Astrocyte (in vitro differentiated cells and primary cell): ENCODE data around the gene TLL1. TPM values are rescaled to one million over a fixed set of nuclear protein-coding genes. Genes with fewer than 3 reads are reported as not detected.

ENCODE experiments used
- DNase-seq: peaks from one replicate; pipeline ENCODE4 v3.0.0-alpha.2; 2010; ENCODE audit warnings: low read depth
- FAIRE-seq: peaks from 2 replicates; lab custom pipeline; 2011; peaks lifted over from hg19 to GRCh38; lab: Jason Lieb, UNC
- H2AFZ ChIP-seq: 2 replicates; pipeline ENCODE4 v1.6.0; 2012; ENCODE audit warnings: low read depth, low read length, inconsistent platforms
- H3K27ac ChIP-seq: 2 replicates; pipeline ENCODE4 v1.5.1; 2011; ENCODE audit warnings: low read depth, low read length, inconsistent platforms
- H3K27me3 ChIP-seq: 2 replicates; pipeline ENCODE4 v1.6.0; 2011; ENCODE audit warnings: low read length, inconsistent platforms; ENCODE audit not compliant: insufficient read depth
- H3K36me3 ChIP-seq: 2 replicates; pipeline ENCODE4 v1.5.1; 2011; ENCODE audit warnings: low read length, inconsistent platforms; ENCODE audit not compliant: insufficient read depth
- H3K4me1 ChIP-seq: 2 replicates; pipeline ENCODE4 v1.5.1; 2011; ENCODE audit warnings: low read length, inconsistent platforms; ENCODE audit not compliant: insufficient read depth
- H3K4me2 ChIP-seq: 2 replicates; pipeline ENCODE4 v1.6.0; 2012; ENCODE audit warnings: low read length, inconsistent platforms
- H3K4me3 ChIP-seq: 2 replicates; pipeline ENCODE4 v1.5.1; 2011; ENCODE audit warnings: low read depth, mild to moderate bottlenecking, low read length, inconsistent platforms; ENCODE audit not compliant: insufficient read depth
- H3K79me2 ChIP-seq: 2 replicates; pipeline ENCODE4 v1.6.0; 2012; ENCODE audit warnings: mild to moderate bottlenecking, low read length, inconsistent platforms; ENCODE audit not compliant: insufficient read depth
- H3K9ac ChIP-seq: 2 replicates; pipeline ENCODE4 v1.6.0; 2012; ENCODE audit warnings: mild to moderate bottlenecking, low read length, inconsistent platforms
- H3K9me3 ChIP-seq: 2 replicates; pipeline ENCODE4 v1.5.1; 2012; ENCODE audit warnings: low read depth, mild to moderate bottlenecking, low read length, inconsistent platforms; ENCODE audit not compliant: insufficient read depth
- H4K20me1 ChIP-seq: 2 replicates; pipeline ENCODE4 v1.6.0; 2012; ENCODE audit warnings: low read length, inconsistent platforms; ENCODE audit not compliant: insufficient read depth
- H3K27ac Mint-ChIP-seq: one replicate; pipeline ENCODE4 v1.8.0; 2021; ENCODE audit warnings: mild to moderate bottlenecking, mixed read lengths; ENCODE audit not compliant: unreplicated experiment
- H3K27me3 Mint-ChIP-seq: one replicate; pipeline ENCODE4 v1.8.0; 2021; ENCODE audit warnings: low read depth, mixed read lengths; ENCODE audit not compliant: unreplicated experiment
- H3K36me3 Mint-ChIP-seq: one replicate; pipeline ENCODE4 v1.8.0; 2021; ENCODE audit warnings: low read depth, mixed read lengths; ENCODE audit not compliant: unreplicated experiment
- H3K4me1 Mint-ChIP-seq: one replicate; pipeline ENCODE4 v1.8.0; 2021; ENCODE audit warnings: low read depth, mixed read lengths; ENCODE audit not compliant: unreplicated experiment
- H3K4me3 Mint-ChIP-seq: one replicate; pipeline ENCODE4 v1.8.0; 2021; ENCODE audit warnings: mild to moderate bottlenecking, moderate library complexity, mixed read lengths; ENCODE audit not compliant: unreplicated experiment
- H3K9me3 Mint-ChIP-seq: one replicate; pipeline ENCODE4 v1.8.0; 2021; ENCODE audit warnings: mild to moderate bottlenecking, mixed read lengths; ENCODE audit not compliant: unreplicated experiment
- CTCF ChIP-seq: IDR thresholded peaks from 2 replicates; pipeline ENCODE4 v1.5.1; 2011; ENCODE audit warnings: low read depth, mild to moderate bottlenecking, inconsistent platforms, low read length, moderate library complexity; ENCODE audit not compliant: insufficient read depth
- EZH2 ChIP-seq: IDR thresholded peaks from 2 replicates; pipeline ENCODE4 v1.6.1; 2012; ENCODE audit warnings: mild to moderate bottlenecking, low read length, inconsistent platforms; ENCODE audit not compliant: insufficient read depth
- total RNA-seq: library from RNA; stranded (reverse); gene quantifications from 2 replicates; pipeline ENCODE4 v1.2.1, GENCODE V29; 2021

TLL1 gene
- total RNA-seq, 1 donor from 2014 or later = 2.7 TPM

- Histone ChIP-seq H3K4me2 (no peak overlapping the region), H3K27me3 (no peaks in the 10 kb centered on the region), H3K9me3 (peaks cover 2% of the 10 kb centered on the region), H3K4me3 (no peak overlapping the region), H2AFZ (no peak overlapping the region), H3K4me1 (no peaks in the 10 kb centered on the region), H3K9ac (no peak overlapping the region), H3K36me3 (no peaks in the 10 kb centered on the region), H4K20me1 (no peaks in the 10 kb centered on the region), H3K27ac (no peak overlapping the region), H3K79me2 (no peaks in the 10 kb centered on the region)
- no peak for FAIRE-seq
- Mint-ChIP-seq H3K4me1 (peaks cover 8% of the 10 kb centered on the region), H3K27me3 (no peaks in the 10 kb centered on the region), H3K36me3 (peaks cover 4% of the 10 kb centered on the region), H3K4me3 (no peak overlapping the region), H3K9me3 (peaks cover 11% of the 10 kb centered on the region), H3K27ac (no peak overlapping the region)
- no peak for DNase-seq
- TF ChIP-seq EZH2 (no peak), CTCF (no peak)
Measured at GRCh38 chr4:165970703-165971420, 97.8 kb downstream of the TLL1 start.

GRCh38 chr4:165971446-165971845, 98.4 kb downstream of the TLL1 start:
- Histone ChIP-seq H3K27ac (no peak overlapping the region), H3K9me3 (peaks cover 2% of the 10 kb centered on the region), H3K36me3 (no peaks in the 10 kb centered on the region), H3K9ac (no peak overlapping the region), H3K4me3 (no peak overlapping the region), H3K4me2 (no peak overlapping the region), H3K79me2 (no peaks in the 10 kb centered on the region), H3K4me1 (no peaks in the 10 kb centered on the region), H2AFZ (no peak overlapping the region), H4K20me1 (no peaks in the 10 kb centered on the region), H3K27me3 (no peaks in the 10 kb centered on the region)
- Mint-ChIP-seq H3K27ac (no peak overlapping the region), H3K4me3 (no peak overlapping the region), H3K36me3 (peaks cover 4% of the 10 kb centered on the region), H3K4me1 (peaks cover 8% of the 10 kb centered on the region), H3K27me3 (no peaks in the 10 kb centered on the region), H3K9me3 (peaks cover 7% of the 10 kb centered on the region)
- FAIRE-seq (no peak), DNase-seq (no peak)
- TF ChIP-seq CTCF = no peak
- TF ChIP-seq EZH2 = no peak

GRCh38 chr4:165971933-165972332, 98.9 kb downstream of the TLL1 start:
- H3K4me2 ChIP-seq = no peak overlapping the region
- H3K79me2 ChIP-seq = no peaks in the 10 kb centered on the region
- peaks cover 2% of the 10 kb centered on the region for H3K9me3 ChIP-seq
- H3K4me1 ChIP-seq = no peaks in the 10 kb centered on the region
- H4K20me1 ChIP-seq = no peaks in the 10 kb centered on the region
- no peak overlapping the region for H3K27ac ChIP-seq
- no peak overlapping the region for H3K27ac Mint-ChIP-seq
- no peak for FAIRE-seq
- no peaks in the 10 kb centered on the region for H3K36me3 ChIP-seq
- peaks cover 8% of the 10 kb centered on the region for H3K4me1 Mint-ChIP-seq
- no peak for TF ChIP-seq EZH2
- TF ChIP-seq CTCF = no peak
- H3K27me3 ChIP-seq = no peaks in the 10 kb centered on the region
- H3K9ac ChIP-seq = no peak overlapping the region
- no peak overlapping the region for H2AFZ ChIP-seq
- peak; percentile 38 for DNase-seq
- H3K27me3 Mint-ChIP-seq = no peaks in the 10 kb centered on the region
- peaks cover 2% of the 10 kb centered on the region for H3K36me3 Mint-ChIP-seq
- peaks cover 3% of the 10 kb centered on the region for H3K9me3 Mint-ChIP-seq
- H3K4me3 Mint-ChIP-seq = no peak overlapping the region
- no peak overlapping the region for H3K4me3 ChIP-seq
